Measurements from ENCODE around the gene PDE4A. TPM values are rescaled to one million over a fixed set of nuclear protein-coding genes. Genes with fewer than 3 reads are reported as not detected.
"Not testable (repeated sequence)": the region's sequence is repeated elsewhere in the genome, so short reads cannot be mapped to it uniquely, and the experiment has no call there.

Gene PDE4A
- total RNA-seq, 2 experiments from 2014 or later, result 24.6 to 25.5 TPM

GRCh38 chr19:10379880-10380312 is 40.4 kb upstream of the PDE4A start:
- intact Hi-C loops (cut with micrococcal nuclease), result loop anchor here (10.0 kb wide), 2 partner anchors 45 to 445 kb away; partner anchors contain the start of genes ICAM3, OLFM2 and RAVER1
- peak overlapping the region; percentile 96 for H3K27ac Mint-ChIP-seq
- H3K36me3 Mint-ChIP-seq (ENCODE audit: low read depth), result peaks cover 21% of the 10 kb centered on the region
- no peaks in the 10 kb centered on the region for H3K9me3 Mint-ChIP-seq
- H3K27me3 Mint-ChIP-seq, result no peaks in the 10 kb centered on the region
- H3K4me3 Mint-ChIP-seq, result peak overlapping the region; percentile 94
- H3K4me1 Mint-ChIP-seq (ENCODE audit: low read depth), result peaks cover 23% of the 10 kb centered on the region
- DNase-seq (peak; percentile 26), ATAC-seq (peak; percentile 1)
- POLR2A ChIA-PET, result interaction anchor here (0.8 to 3.4 kb wide), 16 partner anchors 8 to 122 kb away, joined by 3 to 13 read pairs (median 4); partner anchors contain the start of genes ICAM1, ICAM4, ICAM5 and RAVER1
- no peak for TF ChIP-seq CTCF (IDR thresholded peaks at IDR 0.05)
- CTCF ChIA-PET, result interaction anchor here (0.6 to 17.3 kb wide), 8 partner anchors 9 to 352 kb away, joined by 3 to 286 read pairs (median 12); partner anchors contain the start of gene ICAM1

GRCh38 chr19:10380313-10381102 is 39.8 kb upstream of the PDE4A start, which contains the start of gene TYK2:
TSS of gene TYK2 (minus strand) at chr19:10380572. CDS start at chr19:10378406, 2,166 bp downstream.
- Mint-ChIP-seq H3K9me3 (no peaks in the 10 kb centered on the region), H3K27me3 (no peaks in the 10 kb centered on the region), H3K4me3 (peak within 1 kb of the TSS; percentile 94), H3K36me3 (ENCODE audit: low read depth) (peaks cover 18% of the 10 kb centered on the region), H3K4me1 (ENCODE audit: low read depth) (peaks cover 21% of the 10 kb centered on the region), H3K27ac (peak within 1 kb of the TSS; percentile 96)
- ATAC-seq (peak; percentile 98), DNase-seq (peak; percentile 98)
- ChIA-PET CTCF (interaction anchor here (0.6 to 17.3 kb wide), 8 partner anchors 9 to 353 kb away, joined by 3 to 286 read pairs (median 12); partner anchors contain the start of gene ICAM1), POLR2A (interaction anchor here (0.6 to 3.4 kb wide), 22 partner anchors 7 to 274 kb away, joined by 3 to 13 read pairs (median 4); partner anchors contain the start of genes ICAM1, ICAM4, ICAM5 and PPAN)
- intact Hi-C loops (cut with micrococcal nuclease), result loop anchor here (10.0 kb wide), 2 partner anchors 46 to 446 kb away; partner anchors contain the start of genes ICAM3, OLFM2 and RAVER1
- no peak for TF ChIP-seq CTCF (IDR thresholded peaks at IDR 0.05)

- H3K27ac Mint-ChIP-seq, H3K4me3 Mint-ChIP-seq, ATAC-seq, H3K9me3 Mint-ChIP-seq, DNase-seq, H3K27me3 Mint-ChIP-seq: not testable (repeated sequence)
- peaks cover 12% of the 10 kb centered on the region for H3K36me3 Mint-ChIP-seq (ENCODE audit: low read depth)
- POLR2A ChIA-PET, result interaction anchor here (0.8 to 1.9 kb wide), 5 partner anchors 20 to 123 kb away, joined by 3 to 9 read pairs (median 3); partner anchors contain the start of genes CDC37 and ICAM1
- peaks cover 23% of the 10 kb centered on the region for H3K4me1 Mint-ChIP-seq (ENCODE audit: low read depth)
- CTCF ChIA-PET, result interaction anchor here (3.6 to 17.3 kb wide), 3 partner anchors 8 to 124 kb away, joined by 17 to 286 read pairs (median 168); partner anchors contain the start of gene ICAM1
- intact Hi-C loops (cut with micrococcal nuclease), result loop anchor here (10.0 kb wide), 2 partner anchors 48 to 448 kb away; partner anchors contain the start of genes ICAM3, OLFM2 and RAVER1
Observed at GRCh38 chr19:10383223-10383499, 37.2 kb upstream of the PDE4A start.

GRCh38 chr19:10384580-10384979 is 35.8 kb upstream of the PDE4A start:
- ChIA-PET CTCF (interaction anchor here (7.9 to 17.3 kb wide), 2 partner anchors 116 to 125 kb away, joined by 168 to 286 read pairs; partner anchors contain the start of gene ICAM1), POLR2A (no interaction called here)
- intact Hi-C loops (cut with micrococcal nuclease), result loop anchor here (10.0 kb wide), 2 partner anchors 50 to 450 kb away; partner anchors contain the start of genes ICAM3, OLFM2 and RAVER1
- ATAC-seq, result no peak
- no peak overlapping the region for H3K4me3 Mint-ChIP-seq
- peaks cover 20% of the 10 kb centered on the region for H3K4me1 Mint-ChIP-seq (ENCODE audit: low read depth)
- no peak for TF ChIP-seq CTCF (IDR thresholded peaks at IDR 0.05)
- H3K27me3 Mint-ChIP-seq, result no peaks in the 10 kb centered on the region
- no peak overlapping the region for H3K27ac Mint-ChIP-seq
- peaks cover 3% of the 10 kb centered on the region for H3K36me3 Mint-ChIP-seq (ENCODE audit: low read depth)
- no peak for DNase-seq
- H3K9me3 Mint-ChIP-seq, result no peaks in the 10 kb centered on the region

GRCh38 chr19:10388957-10389356 is 31.4 kb upstream of the PDE4A start:
- DNase-seq (peak; percentile 89), ATAC-seq (peak; percentile 48)
- TF ChIP-seq CTCF (IDR thresholded peaks at IDR 0.05), result peak; percentile 99
- CTCF ChIA-PET, result interaction anchor here (0.6 to 17.3 kb wide), 45 partner anchors 8 to 456 kb away, joined by 3 to 286 read pairs (median 5); partner anchors contain the start of genes ICAM1, ICAM4, ICAM5 and RAVER1
- H3K4me3 Mint-ChIP-seq, result no peak overlapping the region
- intact Hi-C loops (cut with micrococcal nuclease), result loop anchor here (1.0 to 10.0 kb wide), 3 partner anchors 54 to 454 kb away; partner anchors contain the start of genes ICAM3, OLFM2 and RAVER1
- peaks cover 16% of the 10 kb centered on the region for H3K4me1 Mint-ChIP-seq (ENCODE audit: low read depth)
- no peaks in the 10 kb centered on the region for H3K9me3 Mint-ChIP-seq
- H3K36me3 Mint-ChIP-seq (ENCODE audit: low read depth), result peaks cover 10% of the 10 kb centered on the region
- no peak overlapping the region for H3K27ac Mint-ChIP-seq
- POLR2A ChIA-PET, result interaction anchor here (0.8 to 2.7 kb wide), 8 partner anchors 11 to 130 kb away, joined by 3 to 23 read pairs (median 6); partner anchors contain the start of genes CDC37, ICAM1 and ICAM5
- H3K27me3 Mint-ChIP-seq, result no peaks in the 10 kb centered on the region
